CD4-positive, CD25-positive, alpha-beta regulatory T cell (primary cell): ENCODE results near the gene ATR. TPM values are rescaled to one million over a fixed set of nuclear protein-coding genes. Genes with fewer than 3 reads are reported as not detected.

Experiments
- polyA plus RNA-seq, 4 donors: library from polyadenylated mRNA; unstranded; fragments of 300-500 nt; fragmentation: Illumina TruSeq; gene quantifications; one replicate each; pipeline ENCODE4 v1.2.3, GENCODE V29; 2021
- total RNA-seq: library from RNA; stranded (reverse); gene quantifications from one replicate; pipeline ENCODE4 v1.2.3, GENCODE V29; 2022

ATR gene
- total and polyA plus RNA-seq, 5 donors from 2014 or later: 9.7 to 38.3 (median 13.6) TPM

Other genes starting within 250 kb of the ATR start
- gene XRN1, start 130.7 kb downstream of the ATR start, total RNA-seq: 121 TPM
- gene XRN1, start 130.7 kb downstream of the ATR start, polyA plus RNA-seq: 10 to 100 TPM; 53.5 to 99.1 (median 79.8) TPM
- 1.2 TPM for gene PLS1, start 17.7 kb upstream of the ATR start, total RNA-seq
- 1 to 10 TPM in 3 of 4 donors, under 1 TPM in 1; 1.00 to 4.7 (median 2.9) TPM for gene PLS1, start 17.7 kb upstream of the ATR start, polyA plus RNA-seq
- 1.6 TPM for gene TRPC1, start 145.3 kb upstream of the ATR start, total RNA-seq
- gene TRPC1, start 145.3 kb upstream of the ATR start, polyA plus RNA-seq: under 1 TPM; 0.24 to 0.80 (median 0.67) TPM